Activated CD4-positive, alpha-beta T cell treated with anti-CD3 and anti-CD28 coated beads for 1 hour (primary cell): ENCODE data around the gene SLX4IP.

Experiments
- DNase-seq: peaks from one replicate; pipeline ENCODE4 v3.0.0-alpha.2; 2020

SLX4IP gene

GRCh38 chr20:10639077-10639736, 204.1 kb downstream of the SLX4IP start:
- DNase-seq: no peak

GRCh38 chr20:10639737-10640556, 204.8 kb downstream of the SLX4IP start:
- DNase-seq: no peak

GRCh38 chr20:10640897-10641296, 205.8 kb downstream of the SLX4IP start:
- DNase-seq: no peak

- DNase-seq: no peak
These were observed 206.4 kb downstream of the SLX4IP start for GRCh38 chr20:10641467-10641866.

GRCh38 chr20:10641893-10642292, 206.8 kb downstream of the SLX4IP start:
- no peak for DNase-seq

- DNase-seq: no peak
These were observed 207.9 kb downstream of the SLX4IP start for GRCh38 chr20:10642856-10643559.

GRCh38 chr20:10643560-10643873, 208.4 kb downstream of the SLX4IP start:
- DNase-seq: no peak

GRCh38 chr20:10644458-10645204, 209.5 kb downstream of the SLX4IP start:
- no peak for DNase-seq

GRCh38 chr20:10645205-10645570, 210.1 kb downstream of the SLX4IP start:
- no peak for DNase-seq

GRCh38 chr20:10646006-10646405, 210.9 kb downstream of the SLX4IP start:
- DNase-seq: no peak

- DNase-seq: no peak
These were observed 211.8 kb downstream of the SLX4IP start for GRCh38 chr20:10646886-10647420.

- no peak for DNase-seq
These were observed 212.4 kb downstream of the SLX4IP start for GRCh38 chr20:10647471-10647870.

- no peak for DNase-seq
These were observed 212.8 kb downstream of the SLX4IP start for GRCh38 chr20:10647909-10648308.

GRCh38 chr20:10648651-10649050, 213.5 kb downstream of the SLX4IP start:
- DNase-seq: no peak

GRCh38 chr20:10649080-10649796, 214.1 kb downstream of the SLX4IP start:
- no peak for DNase-seq

GRCh38 chr20:10649797-10650160, 214.7 kb downstream of the SLX4IP start:
- no peak for DNase-seq

GRCh38 chr20:10651227-10651990, 216.3 kb downstream of the SLX4IP start:
- no peak for DNase-seq

GRCh38 chr20:10652185-10652584, 217.1 kb downstream of the SLX4IP start:
- no peak for DNase-seq

GRCh38 chr20:10652660-10653261, 217.7 kb downstream of the SLX4IP start:
- no peak for DNase-seq

GRCh38 chr20:10653599-10654249, 218.6 kb downstream of the SLX4IP start:
- no peak for DNase-seq

- no peak for DNase-seq
These were observed 219.1 kb downstream of the SLX4IP start for GRCh38 chr20:10654250-10654610.
